Stimulated activated naive CD8-positive, alpha-beta T cell treated with anti-CD3 and anti-CD28 coated beads, Interleukin-15, Interleukin-2, amounts not matched to agents 100 ng/mL and 50 ng/mL, for 24 hours (primary cell): ENCODE data around the gene BAK1.

ENCODE experiments used
- H3K27ac Mint-ChIP-seq: one replicate; pipeline ENCODE4 v1.8.0; 2021; ENCODE audit warnings: mild to moderate bottlenecking, mixed read lengths
- H3K27me3 Mint-ChIP-seq: one replicate; pipeline ENCODE4 v1.8.0; 2021; ENCODE audit warnings: mixed read lengths
- H3K36me3 Mint-ChIP-seq: one replicate; pipeline ENCODE4 v1.8.0; 2021; ENCODE audit warnings: low read depth, mixed read lengths
- H3K4me1 Mint-ChIP-seq: one replicate; pipeline ENCODE4 v1.8.0; 2021; ENCODE audit warnings: low read depth, mixed read lengths
- H3K4me3 Mint-ChIP-seq: one replicate; pipeline ENCODE4 v1.8.0; 2021; ENCODE audit warnings: mild to moderate bottlenecking, mixed read lengths
- H3K9me3 Mint-ChIP-seq: one replicate; pipeline ENCODE4 v1.8.0; 2021; ENCODE audit warnings: mixed read lengths

The BAK1 gene

DNA sequence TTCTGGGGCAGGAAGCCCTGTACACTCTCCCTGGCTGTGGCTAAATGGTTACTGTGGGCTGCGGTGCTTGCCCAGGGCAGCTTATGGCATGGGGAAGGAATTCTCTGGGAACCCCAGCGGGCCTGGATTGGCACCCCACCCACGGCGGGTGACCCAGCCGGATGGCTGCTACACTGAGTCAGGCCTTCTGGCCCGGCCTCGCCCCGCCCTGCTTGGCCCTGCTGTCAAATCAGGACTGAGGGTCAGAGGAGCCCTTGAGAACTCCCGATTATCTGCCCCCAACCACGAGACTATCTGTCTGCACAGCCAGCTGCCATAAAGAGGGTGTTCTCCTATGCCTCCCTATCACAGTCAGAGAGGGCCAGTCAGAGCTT is 33.7 kb upstream of the BAK1 start:
- H3K27ac Mint-ChIP-seq: no peak overlapping the region
- no peaks in the 10 kb centered on the region for H3K36me3 Mint-ChIP-seq

DNA sequence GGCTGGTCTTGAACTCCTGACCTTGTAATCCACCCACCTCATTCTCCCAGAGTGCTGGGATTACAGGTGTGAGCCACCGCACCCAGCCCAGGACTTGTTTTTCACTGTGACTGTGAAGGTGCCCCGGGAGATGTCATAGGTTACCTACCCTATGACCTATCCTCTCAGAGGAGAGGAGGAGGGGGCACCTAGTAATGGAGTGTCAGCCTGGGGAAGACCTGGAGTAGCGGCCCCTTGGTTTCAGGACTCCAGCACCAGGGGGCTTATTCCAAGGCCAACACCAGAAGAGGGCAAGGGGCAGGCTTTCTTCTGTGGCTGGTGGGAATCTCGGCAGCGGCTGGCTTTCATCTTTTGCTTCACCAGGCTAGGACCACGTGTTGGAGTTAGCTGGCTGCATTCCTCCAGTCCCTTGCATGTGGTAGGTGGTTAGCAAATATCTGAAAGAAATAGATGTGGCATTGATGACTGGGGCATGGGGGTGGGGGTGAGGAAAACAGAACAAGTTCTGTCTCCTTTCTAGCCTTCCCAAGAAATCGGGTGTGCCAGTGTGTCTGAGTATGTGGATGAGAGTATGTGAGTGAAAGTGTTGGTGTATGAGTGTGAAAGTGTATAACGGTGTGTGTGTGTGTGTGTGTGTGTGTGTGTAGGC is 33.2 kb upstream of the BAK1 start:
- peaks cover 4% of the 10 kb centered on the region for H3K4me1 Mint-ChIP-seq
- no peaks in the 10 kb centered on the region for H3K9me3 Mint-ChIP-seq

More for the DNA sequence above, 33.7 kb upstream of the BAK1 start:
- peaks cover 4% of the 10 kb centered on the region for H3K4me1 Mint-ChIP-seq
- H3K9me3 Mint-ChIP-seq: no peaks in the 10 kb centered on the region
- H3K27me3 Mint-ChIP-seq: no peaks in the 10 kb centered on the region
- H3K4me3 Mint-ChIP-seq: no peak overlapping the region

DNA sequence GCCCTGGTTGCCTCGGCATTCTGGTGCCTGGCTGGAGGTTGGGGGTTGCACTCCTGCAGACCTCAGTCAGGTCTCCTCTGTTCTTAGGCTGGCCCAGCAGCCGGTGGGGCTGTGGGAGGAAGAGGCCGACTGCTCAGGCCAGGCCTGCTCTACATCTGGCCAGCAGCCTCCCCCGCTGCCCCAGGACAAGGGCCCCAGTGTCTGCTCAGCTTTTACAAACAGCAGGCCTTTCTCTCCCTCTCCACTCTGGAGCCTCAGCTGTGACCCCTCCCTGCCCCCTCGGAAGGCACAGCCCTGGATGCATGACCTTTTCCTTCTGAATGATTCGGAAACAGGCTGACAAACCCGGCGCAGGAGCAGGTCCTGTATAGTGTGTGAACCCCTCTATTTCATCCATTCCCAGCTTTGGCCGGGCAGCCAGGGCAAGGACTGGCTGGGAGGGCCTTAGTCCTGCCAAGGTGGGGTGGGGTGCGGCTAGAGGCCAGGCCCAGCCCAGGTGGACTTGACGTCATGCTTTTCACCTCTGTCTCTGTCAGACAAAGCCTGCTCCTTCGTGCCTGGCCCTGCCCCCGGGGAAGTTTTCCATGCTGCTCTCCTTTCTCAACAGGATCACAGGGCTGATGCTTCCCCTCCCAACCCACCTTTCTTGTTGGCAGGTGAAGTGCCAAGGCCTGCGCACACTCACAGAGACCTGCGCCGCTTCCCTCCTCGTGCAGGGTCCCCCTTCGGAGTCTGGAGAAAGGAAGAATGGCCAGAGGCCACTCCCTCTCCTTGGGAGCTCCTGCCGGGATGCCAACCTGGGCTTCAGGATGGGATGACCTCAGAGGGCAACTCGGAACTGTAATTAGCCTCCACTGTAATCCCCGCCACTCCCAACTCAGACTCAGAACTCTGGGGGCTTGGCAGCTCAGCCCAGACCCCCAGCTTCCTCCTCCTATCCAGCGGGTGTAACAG is 31.0 kb upstream of the BAK1 start:
- no peaks in the 10 kb centered on the region for H3K27me3 Mint-ChIP-seq
- no peaks in the 10 kb centered on the region for H3K36me3 Mint-ChIP-seq
- no peaks in the 10 kb centered on the region for H3K4me1 Mint-ChIP-seq
- no peak overlapping the region for H3K4me3 Mint-ChIP-seq
- H3K27ac Mint-ChIP-seq: no peak overlapping the region
- no peaks in the 10 kb centered on the region for H3K9me3 Mint-ChIP-seq

More for the DNA sequence above, 33.2 kb upstream of the BAK1 start:
- Mint-ChIP-seq H3K27me3 (no peaks in the 10 kb centered on the region), H3K4me3 (no peak overlapping the region), H3K36me3 (no peaks in the 10 kb centered on the region), H3K27ac (no peak overlapping the region)

DNA sequence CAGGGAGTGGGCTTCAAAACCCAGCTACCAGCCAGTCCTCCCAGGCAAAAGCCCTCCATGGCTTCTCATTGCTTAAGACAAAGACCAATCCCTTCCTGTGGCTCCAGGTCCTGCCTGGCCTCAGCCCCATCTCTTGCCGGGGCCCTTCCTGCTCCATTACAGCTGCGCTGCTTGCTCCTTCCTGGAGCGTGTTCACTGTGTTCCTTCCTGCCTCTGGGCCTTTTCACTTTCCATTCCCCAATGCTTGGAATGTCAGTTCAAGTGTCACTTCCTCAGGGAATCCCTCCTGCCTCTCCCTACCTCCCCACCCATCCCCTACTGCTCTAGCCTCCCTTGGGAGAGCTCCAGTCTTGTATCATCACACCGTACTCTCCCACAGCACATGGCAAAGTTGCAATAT is 30.0 kb upstream of the BAK1 start:
- H3K36me3 Mint-ChIP-seq: no peaks in the 10 kb centered on the region
- H3K4me3 Mint-ChIP-seq: no peak overlapping the region
- no peaks in the 10 kb centered on the region for H3K4me1 Mint-ChIP-seq
- no peaks in the 10 kb centered on the region for H3K9me3 Mint-ChIP-seq
- no peaks in the 10 kb centered on the region for H3K27me3 Mint-ChIP-seq
- H3K27ac Mint-ChIP-seq: no peak overlapping the region

DNA sequence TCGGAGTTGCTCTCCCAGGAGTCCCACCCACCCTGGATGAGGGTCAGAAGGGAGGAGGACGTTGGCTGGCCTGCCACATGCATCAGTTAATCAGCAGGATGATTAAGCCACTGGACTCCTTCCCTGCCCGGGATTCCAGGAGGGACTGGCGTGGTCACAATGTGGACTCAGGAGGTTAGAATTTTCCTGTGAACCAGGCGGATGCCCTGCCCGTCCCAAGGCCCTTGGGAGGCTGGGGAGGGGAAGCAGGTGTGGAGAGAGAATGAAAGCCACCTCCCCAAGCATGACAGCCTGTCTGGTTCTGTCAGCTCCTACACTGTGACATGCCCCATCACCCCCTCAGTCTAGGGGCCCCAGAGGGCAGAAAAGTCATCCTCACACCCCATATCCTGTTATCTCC is 29.5 kb upstream of the BAK1 start:
- Mint-ChIP-seq H3K36me3 (no peaks in the 10 kb centered on the region), H3K27me3 (no peaks in the 10 kb centered on the region), H3K4me1 (no peaks in the 10 kb centered on the region), H3K4me3 (no peak overlapping the region), H3K9me3 (no peaks in the 10 kb centered on the region), H3K27ac (no peak overlapping the region)

DNA sequence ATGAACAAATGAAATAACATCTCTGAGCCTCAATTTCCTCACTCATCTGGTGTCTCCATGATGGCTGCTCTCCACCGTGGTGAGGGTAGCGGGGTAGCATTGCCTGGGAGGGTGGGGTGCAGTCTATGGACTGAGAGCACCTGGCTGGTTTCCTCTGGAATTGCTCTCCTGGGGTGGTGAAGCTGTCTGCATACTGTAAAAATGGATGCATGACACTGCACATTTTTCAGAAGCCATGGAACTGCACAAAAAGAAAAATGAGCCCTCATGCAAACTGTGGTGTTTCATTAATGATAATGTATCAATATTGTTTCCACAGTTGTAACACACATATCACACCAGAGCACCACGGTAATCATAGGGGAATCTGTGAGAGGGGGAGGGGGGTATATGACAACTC is 28.9 kb upstream of the BAK1 start:
- Mint-ChIP-seq H3K4me3 (no peak overlapping the region), H3K27ac (no peak overlapping the region), H3K36me3 (no peaks in the 10 kb centered on the region), H3K4me1 (no peaks in the 10 kb centered on the region), H3K27me3 (no peaks in the 10 kb centered on the region), H3K9me3 (no peaks in the 10 kb centered on the region)

DNA sequence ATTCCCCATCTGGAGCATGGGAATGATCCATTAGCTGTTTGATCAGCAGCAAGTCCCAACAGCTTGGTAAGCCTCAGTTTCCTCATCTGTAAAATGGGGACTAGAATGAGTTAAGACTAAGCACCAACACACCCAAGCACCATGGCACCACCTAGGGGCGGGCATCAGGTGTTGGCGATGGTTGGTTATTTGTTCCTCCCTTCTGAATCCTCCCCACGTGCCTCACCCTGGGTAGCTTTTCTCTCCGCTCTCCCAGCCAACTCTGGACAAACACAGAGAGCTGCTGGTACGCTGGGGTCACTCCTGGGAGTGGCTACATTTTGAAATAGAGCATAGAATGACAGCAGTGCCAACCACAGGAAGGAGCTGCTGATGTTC is 27.7 kb upstream of the BAK1 start:
- H3K4me1 Mint-ChIP-seq: no peaks in the 10 kb centered on the region
- no peaks in the 10 kb centered on the region for H3K27me3 Mint-ChIP-seq
- no peak overlapping the region for H3K4me3 Mint-ChIP-seq
- no peaks in the 10 kb centered on the region for H3K9me3 Mint-ChIP-seq
- H3K36me3 Mint-ChIP-seq: no peaks in the 10 kb centered on the region
- no peak overlapping the region for H3K27ac Mint-ChIP-seq

DNA sequence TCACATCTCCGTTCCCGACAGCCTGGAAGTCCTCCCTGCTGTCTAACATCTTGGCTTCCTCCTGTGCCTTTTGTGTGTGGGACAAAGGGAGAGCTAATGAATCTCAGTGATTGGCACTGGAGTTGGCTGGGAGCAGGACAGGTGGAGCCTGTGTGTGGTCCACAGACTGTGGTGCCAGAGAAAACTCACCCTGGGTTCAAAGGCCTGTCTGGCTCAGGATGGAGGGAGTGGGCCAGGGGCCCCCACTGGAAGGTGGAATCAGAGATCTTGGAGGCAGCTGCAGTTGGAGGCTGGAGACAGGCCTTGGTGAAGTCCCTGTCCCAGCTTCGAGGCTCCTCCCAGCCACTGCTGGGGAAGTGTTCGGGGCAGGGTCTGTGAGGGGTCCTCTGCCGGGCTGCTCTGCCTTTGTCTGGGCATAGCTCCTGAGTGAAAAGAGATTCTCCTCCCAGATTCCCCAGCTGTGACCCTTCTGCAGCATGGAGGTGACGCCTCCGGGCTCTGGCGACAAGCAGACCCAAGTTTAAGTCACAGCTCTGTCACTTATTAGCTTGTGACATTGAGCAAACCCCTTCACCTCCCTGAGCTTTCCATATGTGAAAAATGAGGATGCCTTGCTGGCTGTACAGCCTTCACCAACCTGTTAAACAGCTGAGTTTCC is 27.2 kb upstream of the BAK1 start:
- no peaks in the 10 kb centered on the region for H3K4me1 Mint-ChIP-seq
- H3K27ac Mint-ChIP-seq: no peak overlapping the region
- H3K4me3 Mint-ChIP-seq: no peak overlapping the region
- H3K9me3 Mint-ChIP-seq: no peaks in the 10 kb centered on the region
- H3K36me3 Mint-ChIP-seq: no peaks in the 10 kb centered on the region
- no peaks in the 10 kb centered on the region for H3K27me3 Mint-ChIP-seq

DNA sequence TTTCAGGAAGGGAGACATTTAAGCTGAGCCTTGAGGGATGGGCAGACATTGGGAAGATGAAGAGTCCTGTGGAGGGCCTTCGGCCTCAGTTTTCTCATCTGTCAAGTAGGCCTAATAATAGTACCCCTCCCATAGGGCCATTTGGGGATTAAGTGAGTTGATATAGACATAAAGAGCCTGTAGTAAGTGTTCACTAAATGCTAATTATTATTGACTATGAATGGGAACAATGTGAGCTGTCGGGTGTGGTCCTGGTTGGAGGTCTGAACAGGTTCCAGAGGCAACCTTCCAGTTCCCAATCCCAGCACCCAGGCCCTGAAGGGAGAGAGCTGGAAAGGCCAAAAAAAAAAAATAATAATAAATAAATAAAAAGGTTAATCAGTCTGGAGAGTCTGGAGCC is 26.6 kb upstream of the BAK1 start:
- no peaks in the 10 kb centered on the region for H3K9me3 Mint-ChIP-seq
- no peak overlapping the region for H3K4me3 Mint-ChIP-seq
- H3K36me3 Mint-ChIP-seq: no peaks in the 10 kb centered on the region
- no peak overlapping the region for H3K27ac Mint-ChIP-seq
- no peaks in the 10 kb centered on the region for H3K4me1 Mint-ChIP-seq
- H3K27me3 Mint-ChIP-seq: no peaks in the 10 kb centered on the region

DNA sequence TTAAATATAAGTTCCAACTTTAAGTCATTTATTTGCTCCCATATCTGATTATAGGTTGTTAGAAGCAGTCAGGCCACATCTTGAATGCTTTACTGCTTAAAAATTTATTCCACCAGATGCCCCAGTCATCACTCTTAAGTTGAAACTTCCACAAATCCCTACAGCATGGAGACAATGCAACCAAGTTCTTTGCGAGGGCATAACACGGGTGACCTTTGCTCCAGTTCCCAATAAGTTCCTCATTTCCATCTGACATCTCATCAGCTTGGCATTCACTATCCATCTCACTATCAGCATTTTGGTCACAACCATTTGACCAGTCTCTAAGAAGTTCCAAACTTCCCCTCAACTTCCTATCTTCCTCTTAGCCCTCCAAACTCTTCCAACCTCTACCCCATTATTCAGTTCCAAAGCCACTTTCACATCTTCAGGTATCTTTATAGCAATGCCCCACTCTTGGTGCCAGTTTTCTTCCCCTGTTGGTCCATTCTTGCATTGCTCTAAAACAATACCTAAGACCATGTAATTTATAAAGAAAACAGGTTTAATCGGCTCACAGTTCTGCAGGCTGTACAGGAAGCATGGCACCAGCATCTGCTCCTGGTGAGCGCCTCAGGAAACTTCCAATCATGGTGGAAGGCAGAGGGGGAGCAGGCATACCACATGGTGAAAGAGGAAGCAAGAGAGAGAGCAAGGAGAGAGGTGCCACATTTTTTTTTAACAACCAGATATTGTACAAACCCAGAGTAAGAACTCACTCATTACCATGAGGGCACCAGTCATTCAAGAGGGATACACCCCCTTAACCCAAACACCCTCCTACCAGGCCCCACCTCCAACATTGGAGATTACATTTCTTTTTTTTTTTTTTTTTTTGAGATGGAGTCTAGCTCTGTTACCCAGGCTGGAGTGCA is 25.1 kb upstream of the BAK1 start:
- Mint-ChIP-seq H3K4me3 (no peak overlapping the region), H3K27me3 (no peaks in the 10 kb centered on the region), H3K36me3 (no peaks in the 10 kb centered on the region), H3K4me1 (no peaks in the 10 kb centered on the region), H3K9me3 (no peaks in the 10 kb centered on the region), H3K27ac (no peak overlapping the region)

DNA sequence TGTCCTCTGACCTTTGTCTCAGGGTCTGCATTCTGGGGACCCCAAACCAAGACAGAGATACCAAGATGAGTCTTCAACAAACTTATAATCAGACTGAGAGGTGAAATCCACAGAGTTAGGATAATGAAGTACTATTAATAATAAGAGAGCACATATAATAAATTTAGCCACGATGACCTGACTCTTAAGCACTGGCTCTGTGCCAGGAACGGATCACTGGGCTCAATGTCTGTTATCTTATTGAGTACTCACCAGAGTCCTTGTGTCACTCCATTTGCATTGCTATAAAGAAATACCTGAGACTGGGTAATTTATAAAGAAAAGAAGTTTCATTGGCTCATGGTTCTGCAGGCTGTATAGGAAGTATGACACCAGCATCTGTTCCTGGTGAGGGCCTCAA is 22.1 kb upstream of the BAK1 start:
- H3K9me3 Mint-ChIP-seq: no peaks in the 10 kb centered on the region

DNA sequence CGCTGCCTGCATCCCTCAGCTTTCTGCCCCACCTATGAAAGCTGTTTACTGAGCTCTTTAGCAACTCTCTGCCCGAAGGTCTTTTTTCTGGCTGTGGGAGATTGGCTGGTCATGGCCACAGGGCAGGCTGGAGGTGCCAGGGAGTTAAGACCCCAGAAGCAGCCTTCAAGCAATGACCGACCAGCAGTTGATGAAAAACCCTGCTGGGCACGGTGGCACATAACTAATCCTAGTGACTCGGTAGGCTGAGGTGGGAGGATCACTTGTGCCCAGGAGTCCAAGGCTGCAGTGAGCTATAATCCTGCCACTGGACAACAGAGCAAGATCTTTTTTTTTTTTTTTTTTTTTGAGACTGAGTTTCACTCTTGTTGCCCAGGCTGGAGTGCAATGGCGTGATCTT is 20.7 kb upstream of the BAK1 start:
- Mint-ChIP-seq H3K9me3 (no peaks in the 10 kb centered on the region), H3K4me3 (no peak overlapping the region), H3K36me3 (no peaks in the 10 kb centered on the region), H3K27ac (no peak overlapping the region), H3K4me1 (peaks cover 13% of the 10 kb centered on the region), H3K27me3 (no peaks in the 10 kb centered on the region)

More for the DNA sequence above, 22.1 kb upstream of the BAK1 start:
- Mint-ChIP-seq H3K4me3 (no peak overlapping the region), H3K36me3 (no peaks in the 10 kb centered on the region), H3K27me3 (no peaks in the 10 kb centered on the region), H3K4me1 (peaks cover 4% of the 10 kb centered on the region), H3K27ac (no peak overlapping the region)

DNA sequence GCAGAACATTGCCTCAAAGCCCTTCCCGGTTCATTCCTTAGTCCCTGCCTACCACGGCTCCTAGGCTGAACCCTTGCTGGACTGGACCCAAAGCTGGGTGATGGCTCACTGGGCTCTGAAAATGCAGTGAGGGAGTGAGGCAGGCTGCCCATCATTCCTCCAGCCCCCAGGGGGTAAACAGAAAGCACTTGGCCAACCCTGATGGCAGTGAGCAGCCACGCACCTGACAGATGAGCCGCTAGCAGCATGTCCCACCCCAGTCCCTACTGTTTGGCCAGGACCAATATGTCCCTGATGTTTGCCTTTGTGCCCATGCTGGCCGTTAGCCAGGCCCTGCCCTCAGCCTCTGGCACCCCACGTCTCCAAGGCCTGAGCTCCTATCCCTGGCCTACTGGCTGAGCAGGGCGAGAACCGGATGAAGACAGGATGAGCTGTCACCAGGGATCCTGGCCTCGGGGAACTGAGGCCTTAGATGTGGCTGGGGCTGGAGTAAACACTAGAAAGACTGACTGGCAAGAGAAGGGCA is 19.4 kb upstream of the BAK1 start:
- H3K9me3 Mint-ChIP-seq: no peaks in the 10 kb centered on the region
- no peaks in the 10 kb centered on the region for H3K27me3 Mint-ChIP-seq
- H3K4me3 Mint-ChIP-seq: no peak overlapping the region
- H3K36me3 Mint-ChIP-seq: no peaks in the 10 kb centered on the region
- H3K27ac Mint-ChIP-seq: no peak overlapping the region
- H3K4me1 Mint-ChIP-seq: peaks cover 19% of the 10 kb centered on the region

DNA sequence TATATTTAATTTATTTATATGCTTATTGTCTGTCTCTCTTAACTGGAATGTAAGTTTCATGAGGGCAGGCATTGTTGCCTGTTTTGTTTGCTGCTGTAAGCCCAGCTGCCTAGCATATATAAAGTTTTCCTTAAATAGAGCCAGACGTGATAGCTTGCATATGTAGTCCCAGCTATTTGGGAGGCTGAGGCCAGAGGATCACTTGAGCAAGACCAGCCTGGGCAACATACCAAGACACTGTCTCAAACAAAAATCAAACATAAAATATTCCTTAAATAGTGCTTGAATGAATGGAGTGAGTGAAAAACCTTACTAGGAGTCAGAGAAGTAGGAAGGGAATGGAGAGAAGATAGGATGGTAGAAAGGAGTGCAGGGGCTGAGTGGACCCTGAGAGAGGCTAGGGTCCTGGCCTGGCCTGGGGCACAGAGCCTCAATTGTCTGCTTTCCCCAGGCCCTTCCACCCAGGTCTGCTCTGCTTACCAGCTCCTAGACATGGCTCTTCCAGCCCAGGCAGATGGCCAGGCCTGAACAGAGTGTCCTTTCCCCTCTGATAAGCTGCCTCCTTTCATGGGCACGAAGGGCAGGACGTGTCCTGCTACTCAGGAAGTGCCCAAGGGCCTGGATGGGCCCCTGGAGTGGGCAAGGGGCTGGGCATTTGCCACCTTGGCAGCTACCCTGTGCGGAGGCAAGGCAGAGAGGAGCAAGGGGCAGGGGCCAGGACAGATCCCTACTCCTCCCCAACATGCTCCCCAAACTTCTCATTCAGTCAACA is 17.7 kb upstream of the BAK1 start:
- Mint-ChIP-seq H3K27me3 (no peaks in the 10 kb centered on the region), H3K4me1 (peaks cover 28% of the 10 kb centered on the region), H3K9me3 (no peaks in the 10 kb centered on the region), H3K4me3 (no peak overlapping the region), H3K27ac (no peak overlapping the region), H3K36me3 (no peaks in the 10 kb centered on the region)
